Osteoblast (primary cell): ENCODE data around the gene QPCT. TPM values are rescaled to one million over a fixed set of nuclear protein-coding genes. Genes with fewer than 3 reads are reported as not detected.

Experiments
- DNase-seq: peaks from one replicate; pipeline ENCODE4 v3.0.0; 2011; ENCODE audit warnings: low spot score, mixed read lengths; ENCODE audit not compliant: insufficient read length; ENCODE audit errors: missing footprints
- H2AFZ ChIP-seq: 2 replicates; pipeline ENCODE4 v1.6.0; 2011; ENCODE audit warnings: mild to moderate bottlenecking, low read length
- H3K27ac ChIP-seq: 2 replicates; pipeline ENCODE4 v1.5.1; 2011; ENCODE audit warnings: mild to moderate bottlenecking, low read depth, low read length, moderate library complexity
- H3K27me3 ChIP-seq: 2 replicates; pipeline ENCODE4 v1.6.0; 2012; ENCODE audit warnings: mild to moderate bottlenecking, control low read depth, inconsistent platforms, low read length, moderate library complexity; ENCODE audit not compliant: insufficient read depth
- H3K36me3 ChIP-seq: 2 replicates; pipeline ENCODE4 v1.5.1; 2011; ENCODE audit warnings: mild to moderate bottlenecking, low read length, control low read depth, moderate library complexity; ENCODE audit not compliant: insufficient read depth
- H3K4me1 ChIP-seq: 2 replicates; pipeline ENCODE4 v1.5.1; 2011; ENCODE audit warnings: mild to moderate bottlenecking, low read length, control low read depth, moderate library complexity; ENCODE audit not compliant: insufficient read depth
- H3K4me2 ChIP-seq: 2 replicates; pipeline ENCODE4 v1.6.0; 2011; ENCODE audit warnings: mild to moderate bottlenecking, low read length; ENCODE audit not compliant: insufficient read depth
- H3K4me3 ChIP-seq: fragments of 200-600 bp; sonication (generic); 3 replicates; pipeline ENCODE4 v1.5.1; 2012; ENCODE audit warnings: mild to moderate bottlenecking, low read length, inconsistent platforms; ENCODE audit not compliant: insufficient read depth
- H3K79me2 ChIP-seq: 2 replicates; pipeline ENCODE4 v1.6.0; 2012; ENCODE audit warnings: mild to moderate bottlenecking, low read length, control low read depth, inconsistent platforms; ENCODE audit not compliant: insufficient read depth
- H3K9me3 ChIP-seq: 2 replicates; pipeline ENCODE4 v1.5.1; 2011; ENCODE audit warnings: low read depth, low read length, control low read depth
- H4K20me1 ChIP-seq: 2 replicates; pipeline ENCODE4 v1.6.0; 2012; ENCODE audit warnings: mild to moderate bottlenecking, low read length, control low read depth; ENCODE audit not compliant: insufficient read depth
- total RNA-seq: library from RNA; depleted of rRNA; stranded (reverse); fragments of >200 nt; gene quantifications from 2 replicates; pipeline ENCODE4 v1.2.3, GENCODE V29; 2012
- TF ChIP-seq, protein P1 (sequence below): IDR thresholded peaks from 2 replicates; pipeline ENCODE4 v1.5.1; 2011; ENCODE audit warnings: mild to moderate bottlenecking, low read depth, low read length, moderate library complexity; ENCODE audit errors: extremely low read depth

Gene QPCT
- total RNA-seq, 1 donor: 25.7 TPM

DNA sequence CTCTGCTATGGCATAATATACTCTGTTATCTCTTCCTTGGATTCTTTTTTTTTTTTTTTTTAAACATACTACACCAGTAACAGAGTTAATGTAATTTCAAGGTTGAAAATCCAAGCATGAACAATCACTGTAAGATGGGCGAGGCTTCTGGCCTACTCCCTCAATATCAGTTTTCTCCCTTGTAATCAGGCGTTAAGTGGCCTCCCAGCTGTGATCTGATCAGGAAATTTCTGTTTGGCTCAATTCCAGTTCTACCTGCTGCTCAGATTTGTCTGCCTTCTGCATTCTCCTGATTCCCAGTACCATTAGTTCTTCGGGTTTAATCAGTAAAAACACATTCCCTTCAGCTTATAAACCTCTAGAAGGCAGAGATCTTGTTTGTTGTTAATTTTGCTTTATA lies 38.4 kb upstream of the QPCT start:
- H3K4me2 ChIP-seq: no peak overlapping the region
- DNase-seq: no peak
- no peaks in the 10 kb centered on the region for H3K36me3 ChIP-seq
- H3K9me3 ChIP-seq: no peaks in the 10 kb centered on the region
- H2AFZ ChIP-seq: no peak overlapping the region
- no peak overlapping the region for H3K27ac ChIP-seq
- TF ChIP-seq, protein P1, sequence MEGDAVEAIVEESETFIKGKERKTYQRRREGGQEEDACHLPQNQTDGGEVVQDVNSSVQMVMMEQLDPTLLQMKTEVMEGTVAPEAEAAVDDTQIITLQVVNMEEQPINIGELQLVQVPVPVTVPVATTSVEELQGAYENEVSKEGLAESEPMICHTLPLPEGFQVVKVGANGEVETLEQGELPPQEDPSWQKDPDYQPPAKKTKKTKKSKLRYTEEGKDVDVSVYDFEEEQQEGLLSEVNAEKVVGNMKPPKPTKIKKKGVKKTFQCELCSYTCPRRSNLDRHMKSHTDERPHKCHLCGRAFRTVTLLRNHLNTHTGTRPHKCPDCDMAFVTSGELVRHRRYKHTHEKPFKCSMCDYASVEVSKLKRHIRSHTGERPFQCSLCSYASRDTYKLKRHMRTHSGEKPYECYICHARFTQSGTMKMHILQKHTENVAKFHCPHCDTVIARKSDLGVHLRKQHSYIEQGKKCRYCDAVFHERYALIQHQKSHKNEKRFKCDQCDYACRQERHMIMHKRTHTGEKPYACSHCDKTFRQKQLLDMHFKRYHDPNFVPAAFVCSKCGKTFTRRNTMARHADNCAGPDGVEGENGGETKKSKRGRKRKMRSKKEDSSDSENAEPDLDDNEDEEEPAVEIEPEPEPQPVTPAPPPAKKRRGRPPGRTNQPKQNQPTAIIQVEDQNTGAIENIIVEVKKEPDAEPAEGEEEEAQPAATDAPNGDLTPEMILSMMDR: no peak
- no peaks in the 10 kb centered on the region for H3K27me3 ChIP-seq
- H3K4me1 ChIP-seq: no peaks in the 10 kb centered on the region
- peaks cover 87% of the 10 kb centered on the region for H3K79me2 ChIP-seq
- H3K4me3 ChIP-seq: no peak overlapping the region
- peaks cover 31% of the 10 kb centered on the region for H4K20me1 ChIP-seq

DNA sequence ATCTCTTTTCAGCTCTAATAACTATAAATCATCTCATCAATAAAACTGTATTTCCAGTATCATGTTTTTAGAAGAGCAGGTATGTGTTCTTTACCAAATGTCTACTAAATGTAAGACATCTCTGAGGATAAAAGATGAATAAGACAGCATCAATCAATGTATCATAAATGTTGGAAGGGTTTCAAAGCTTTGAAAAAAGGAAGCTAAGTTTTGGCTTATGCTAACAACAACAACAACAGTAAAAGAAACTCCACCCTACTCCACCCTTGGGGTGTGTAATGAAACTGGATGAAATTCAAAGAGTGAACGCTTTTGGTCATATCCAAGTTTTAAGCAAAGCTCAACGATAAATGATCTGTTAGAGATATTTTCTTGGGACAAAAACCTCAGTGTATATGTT lies 36.9 kb upstream of the QPCT start:
- no peak for DNase-seq
- H2AFZ ChIP-seq: no peak overlapping the region
- no peak overlapping the region for H3K4me2 ChIP-seq
- no peaks in the 10 kb centered on the region for H3K36me3 ChIP-seq
- no peaks in the 10 kb centered on the region for H3K4me1 ChIP-seq
- H4K20me1 ChIP-seq: peaks cover 35% of the 10 kb centered on the region
- H3K27ac ChIP-seq: no peak overlapping the region
- TF ChIP-seq, protein P1: no peak
- no peaks in the 10 kb centered on the region for H3K9me3 ChIP-seq
- H3K4me3 ChIP-seq: no peak overlapping the region
- H3K27me3 ChIP-seq: no peaks in the 10 kb centered on the region
- peaks cover 90% of the 10 kb centered on the region for H3K79me2 ChIP-seq

DNA sequence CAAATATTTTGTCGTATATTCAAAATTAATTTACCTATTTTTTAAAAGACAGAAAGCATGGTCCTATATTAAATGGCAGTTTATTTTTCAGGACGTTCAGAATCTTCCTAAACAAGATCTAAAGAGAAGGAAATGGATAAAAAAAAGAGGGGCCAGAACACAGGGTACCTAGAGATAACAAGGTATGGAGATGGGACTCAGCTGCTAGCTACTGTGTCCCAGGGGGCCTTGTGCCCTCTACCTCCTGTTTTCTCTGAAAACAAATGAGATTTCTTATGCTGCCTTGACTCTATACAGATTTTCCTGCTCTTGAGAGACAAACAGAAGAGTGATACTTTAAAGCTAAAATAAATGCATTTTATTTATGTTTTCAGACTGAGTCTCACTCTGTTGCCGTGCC lies 29.1 kb upstream of the QPCT start:
- Histone ChIP-seq H2AFZ (no peak overlapping the region), H3K4me1 (peaks cover 10% of the 10 kb centered on the region), H3K9me3 (no peaks in the 10 kb centered on the region), H4K20me1 (peaks cover 39% of the 10 kb centered on the region), H3K27ac (no peak overlapping the region), H3K36me3 (peaks cover 11% of the 10 kb centered on the region), H3K27me3 (no peaks in the 10 kb centered on the region), H3K4me3 (no peak overlapping the region), H3K4me2 (no peak overlapping the region), H3K79me2 (peaks cover 93% of the 10 kb centered on the region)
- TF ChIP-seq, protein P1: no peak
- DNase-seq: no peak

DNA sequence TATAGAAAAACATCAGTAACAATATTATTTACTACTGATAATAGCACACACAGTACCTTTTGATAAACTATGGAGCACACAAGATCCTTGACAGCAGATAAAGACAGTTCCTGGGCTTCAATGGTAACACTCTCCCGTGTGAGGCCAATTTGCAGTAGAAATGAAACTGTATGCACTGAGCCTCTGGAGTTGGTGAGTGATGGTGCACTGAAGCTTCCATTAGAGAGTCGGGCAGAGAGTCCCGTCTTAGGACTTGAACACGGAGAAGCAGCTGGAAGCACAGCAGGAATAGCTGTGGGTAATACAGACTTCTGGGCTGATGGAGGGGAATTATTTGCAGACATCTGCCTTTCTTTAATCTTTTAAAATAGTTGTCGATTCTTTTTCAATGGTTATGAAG lies 28.2 kb upstream of the QPCT start:
- no peak overlapping the region for H3K27ac ChIP-seq
- H3K79me2 ChIP-seq: peaks cover 93% of the 10 kb centered on the region
- H3K27me3 ChIP-seq: no peaks in the 10 kb centered on the region
- peaks cover 36% of the 10 kb centered on the region for H4K20me1 ChIP-seq
- H3K36me3 ChIP-seq: peaks cover 11% of the 10 kb centered on the region
- no peak for DNase-seq
- H3K4me2 ChIP-seq: no peak overlapping the region
- H2AFZ ChIP-seq: no peak overlapping the region
- H3K4me1 ChIP-seq: peaks cover 10% of the 10 kb centered on the region
- TF ChIP-seq, protein P1: no peak
- H3K4me3 ChIP-seq: no peak overlapping the region
- no peaks in the 10 kb centered on the region for H3K9me3 ChIP-seq
